ENCODE data around the gene SPANXD.
"Not testable (repeated sequence)": the region's sequence is repeated elsewhere in the genome, so short reads cannot be mapped to it uniquely, and the experiment has no call there.

- not testable (repeated sequence) for TF ChIP-seq CTCF (IDR thresholded peaks at IDR 0.05 in 2 of 3, conservative IDR thresholded peaks at IDR 0.05 in 1 of 3; ENCODE audit: borderline replicate concordance in 1 of 3, insufficient read depth in 1 of 3, low read depth in 2 of 3, low read length in 2 of 3); POLR2AphosphoS5 (IDR thresholded peaks at IDR 0.05; ENCODE audit: low read depth, low read length); POLR2A (IDR thresholded peaks at IDR 0.05; ENCODE audit: borderline replicate concordance, extremely low read depth, insufficient read depth, insufficient read length); JUND (IDR thresholded peaks at IDR 0.05); CEBPB (IDR thresholded peaks at IDR 0.05; ENCODE audit: low read depth); SP1 (IDR thresholded peaks at IDR 0.05; ENCODE audit: low read depth); YY1 (IDR thresholded peaks at IDR 0.05; ENCODE audit: extremely low read depth, insufficient replicate concordance, low read depth, low read length); EGR1 (IDR thresholded peaks at IDR 0.05; ENCODE audit: low read depth); EZH2phosphoT487 (IDR thresholded peaks at IDR 0.05; ENCODE audit: borderline replicate concordance); ELF1 (IDR thresholded peaks at IDR 0.05; ENCODE audit: borderline replicate concordance, low read depth)
- TF ChIP-seq, protein P1, sequence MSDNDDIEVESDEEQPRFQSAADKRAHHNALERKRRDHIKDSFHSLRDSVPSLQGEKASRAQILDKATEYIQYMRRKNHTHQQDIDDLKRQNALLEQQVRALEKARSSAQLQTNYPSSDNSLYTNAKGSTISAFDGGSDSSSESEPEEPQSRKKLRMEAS (IDR thresholded peaks at IDR 0.05): not testable (repeated sequence)
- TF ChIP-seq, protein P2, sequence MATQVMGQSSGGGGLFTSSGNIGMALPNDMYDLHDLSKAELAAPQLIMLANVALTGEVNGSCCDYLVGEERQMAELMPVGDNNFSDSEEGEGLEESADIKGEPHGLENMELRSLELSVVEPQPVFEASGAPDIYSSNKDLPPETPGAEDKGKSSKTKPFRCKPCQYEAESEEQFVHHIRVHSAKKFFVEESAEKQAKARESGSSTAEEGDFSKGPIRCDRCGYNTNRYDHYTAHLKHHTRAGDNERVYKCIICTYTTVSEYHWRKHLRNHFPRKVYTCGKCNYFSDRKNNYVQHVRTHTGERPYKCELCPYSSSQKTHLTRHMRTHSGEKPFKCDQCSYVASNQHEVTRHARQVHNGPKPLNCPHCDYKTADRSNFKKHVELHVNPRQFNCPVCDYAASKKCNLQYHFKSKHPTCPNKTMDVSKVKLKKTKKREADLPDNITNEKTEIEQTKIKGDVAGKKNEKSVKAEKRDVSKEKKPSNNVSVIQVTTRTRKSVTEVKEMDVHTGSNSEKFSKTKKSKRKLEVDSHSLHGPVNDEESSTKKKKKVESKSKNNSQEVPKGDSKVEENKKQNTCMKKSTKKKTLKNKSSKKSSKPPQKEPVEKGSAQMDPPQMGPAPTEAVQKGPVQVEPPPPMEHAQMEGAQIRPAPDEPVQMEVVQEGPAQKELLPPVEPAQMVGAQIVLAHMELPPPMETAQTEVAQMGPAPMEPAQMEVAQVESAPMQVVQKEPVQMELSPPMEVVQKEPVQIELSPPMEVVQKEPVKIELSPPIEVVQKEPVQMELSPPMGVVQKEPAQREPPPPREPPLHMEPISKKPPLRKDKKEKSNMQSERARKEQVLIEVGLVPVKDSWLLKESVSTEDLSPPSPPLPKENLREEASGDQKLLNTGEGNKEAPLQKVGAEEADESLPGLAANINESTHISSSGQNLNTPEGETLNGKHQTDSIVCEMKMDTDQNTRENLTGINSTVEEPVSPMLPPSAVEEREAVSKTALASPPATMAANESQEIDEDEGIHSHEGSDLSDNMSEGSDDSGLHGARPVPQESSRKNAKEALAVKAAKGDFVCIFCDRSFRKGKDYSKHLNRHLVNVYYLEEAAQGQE (IDR thresholded peaks at IDR 0.05; ENCODE audit: low read depth): not testable (repeated sequence)
Observed at GRCh38 chrX:141698639-141699038, at the start of gene SPANXD.
